ENCODE results near the gene MTAP. TPM values are rescaled to one million over a fixed set of nuclear protein-coding genes. Genes with fewer than 3 reads are reported as not detected.
"Not testable (repeated sequence)": the region's sequence is repeated elsewhere in the genome, so short reads cannot be mapped to it uniquely, and the experiment has no call there.

Gene MTAP
- total RNA-seq, 1 donor from 2014 or later: 35.2 TPM

GRCh38 chr9:21936161-21936560, 133.7 kb downstream of the MTAP start:
- H3K27ac ChIP-seq: no peak overlapping the region

GRCh38 chr9:21941337-21941995, 139.0 kb downstream of the MTAP start:
- Histone ChIP-seq H3K27ac (no peak overlapping the region), H3K27me3 (ENCODE audit: low read depth) (no peaks in the 10 kb centered on the region), H3K4me3 (no peak overlapping the region), H3K4me1 (no peaks in the 10 kb centered on the region), H3K36me3 (no peaks in the 10 kb centered on the region), H3K9me3 (no peaks in the 10 kb centered on the region)
- DNase-seq (no peak), ATAC-seq (no peak)
- intact Hi-C loops (cut with DNase I): no loop called here
- TF ChIP-seq CTCF (IDR thresholded peaks at IDR 0.05): no peak

More at GRCh38 chr9:21936161-21936560, 133.7 kb downstream of the MTAP start:
- Histone ChIP-seq H3K27me3 (ENCODE audit: low read depth) (no peaks in the 10 kb centered on the region), H3K9me3 (no peaks in the 10 kb centered on the region), H3K4me1 (no peaks in the 10 kb centered on the region), H3K36me3 (no peaks in the 10 kb centered on the region), H3K4me3 (no peak overlapping the region)
- intact Hi-C loops (cut with DNase I): no loop called here
- DNase-seq: no peak
- no peak for TF ChIP-seq CTCF (IDR thresholded peaks at IDR 0.05)
- no peak for ATAC-seq

- TF ChIP-seq CTCF (IDR thresholded peaks at IDR 0.05): no peak
- no peak for DNase-seq
- intact Hi-C loops (cut with DNase I): no loop called here
- H3K9me3 ChIP-seq: no peaks in the 10 kb centered on the region
- H3K4me3 ChIP-seq: no peak overlapping the region
- ATAC-seq: no peak
- H3K27me3 ChIP-seq (ENCODE audit: low read depth): no peaks in the 10 kb centered on the region
- no peaks in the 10 kb centered on the region for H3K36me3 ChIP-seq
- no peaks in the 10 kb centered on the region for H3K4me1 ChIP-seq
- H3K27ac ChIP-seq: no peak overlapping the region
These were observed 141.0 kb downstream of the MTAP start for GRCh38 chr9:21943464-21943863.

- TF ChIP-seq CTCF (IDR thresholded peaks at IDR 0.05): no peak
- no peaks in the 10 kb centered on the region for H3K4me1 ChIP-seq
- intact Hi-C loops (cut with DNase I): no loop called here
- no peak overlapping the region for H3K4me3 ChIP-seq
- H3K27ac ChIP-seq: no peak overlapping the region
- ATAC-seq: no peak
- no peaks in the 10 kb centered on the region for H3K9me3 ChIP-seq
- H3K27me3 ChIP-seq (ENCODE audit: low read depth): no peaks in the 10 kb centered on the region
- no peaks in the 10 kb centered on the region for H3K36me3 ChIP-seq
- no peak for DNase-seq
These were observed 143.2 kb downstream of the MTAP start for GRCh38 chr9:21945606-21946005.

GRCh38 chr9:21958833-21959232, 156.4 kb downstream of the MTAP start:
- no peak for ATAC-seq
- DNase-seq: no peak
- H3K9me3 ChIP-seq: no peaks in the 10 kb centered on the region
- H3K4me3 ChIP-seq: no peak overlapping the region
- H3K4me1 ChIP-seq: no peaks in the 10 kb centered on the region
- no peak overlapping the region for H3K27ac ChIP-seq
- intact Hi-C loops (cut with DNase I): no loop called here
- no peaks in the 10 kb centered on the region for H3K36me3 ChIP-seq
- H3K27me3 ChIP-seq (ENCODE audit: low read depth): peaks cover 13% of the 10 kb centered on the region
- TF ChIP-seq CTCF (IDR thresholded peaks at IDR 0.05): no peak

GRCh38 chr9:21959268-21959667, 156.8 kb downstream of the MTAP start:
- intact Hi-C loops (cut with DNase I); H3K36me3 ChIP-seq; ATAC-seq: not testable (repeated sequence)

More at GRCh38 chr9:21959268-21959667, 156.8 kb downstream of the MTAP start:
- H3K9me3 ChIP-seq, H3K27ac ChIP-seq, DNase-seq, H3K4me1 ChIP-seq, H3K4me3 ChIP-seq: not testable (repeated sequence)
- H3K27me3 ChIP-seq (ENCODE audit: low read depth): peaks cover 17% of the 10 kb centered on the region

Data from lower lobe of right lung (tissue), 2 donors.